Measurements from ENCODE around the gene PRKAB1. TPM values are rescaled to one million over a fixed set of nuclear protein-coding genes. Genes with fewer than 3 reads are reported as not detected.
A peak's percentile ranks its signal among the peaks of the same experiment; 100 is the strongest.

The PRKAB1 gene
- total RNA-seq, 1 donor from 2014 or later = 22.7 TPM

- no peaks in the 10 kb centered on the region for H3K79me2 ChIP-seq (ENCODE audit: insufficient read depth, low read length)
- no peak overlapping the region for H2AFZ ChIP-seq (ENCODE audit: low read depth, low read length)
- FAIRE-seq = no peak
- H3K27ac ChIP-seq (ENCODE audit: low read depth, low read length) = no peak overlapping the region
- no peaks in the 10 kb centered on the region for H3K4me1 ChIP-seq (ENCODE audit: insufficient read depth, low read length)
- H3K4me3 ChIP-seq (ENCODE audit: insufficient read depth, low read depth, low read length) = no peak overlapping the region
- no peak overlapping the region for H3K27ac Mint-ChIP-seq (ENCODE audit: unreplicated experiment)
- no peak overlapping the region for H3K4me2 ChIP-seq (ENCODE audit: low read length)
- H3K27me3 ChIP-seq (ENCODE audit: insufficient read depth, low read length) = no peaks in the 10 kb centered on the region
- H3K9ac ChIP-seq (ENCODE audit: low read length) = no peak overlapping the region
- H3K4me1 Mint-ChIP-seq (ENCODE audit: low read depth, unreplicated experiment) = no peaks in the 10 kb centered on the region
- H3K27me3 Mint-ChIP-seq (ENCODE audit: low read depth, unreplicated experiment) = peaks cover 12% of the 10 kb centered on the region
- peaks cover 2% of the 10 kb centered on the region for H3K9me3 Mint-ChIP-seq (ENCODE audit: unreplicated experiment)
- no peaks in the 10 kb centered on the region for H3K9me3 ChIP-seq (ENCODE audit: insufficient read depth, low read depth, low read length)
- TF ChIP-seq CTCF (IDR thresholded peaks at IDR 0.05; ENCODE audit: insufficient read depth, low read depth, low read length) = no peak
- no peak for TF ChIP-seq EZH2 (IDR thresholded peaks at IDR 0.05; ENCODE audit: insufficient read depth, low read length)
- no peaks in the 10 kb centered on the region for H4K20me1 ChIP-seq (ENCODE audit: insufficient read depth, low read length)
- no peak overlapping the region for H3K4me3 Mint-ChIP-seq (ENCODE audit: unreplicated experiment)
- no peak for DNase-seq (ENCODE audit: low read depth)
- H3K36me3 Mint-ChIP-seq (ENCODE audit: low read depth, unreplicated experiment) = no peaks in the 10 kb centered on the region
- no peaks in the 10 kb centered on the region for H3K36me3 ChIP-seq (ENCODE audit: insufficient read depth, low read length)
Observed at GRCh38 chr12:119644930-119645329, 23.0 kb upstream of the PRKAB1 start.

GRCh38 chr12:119645535-119646059 lies 22.3 kb upstream of the PRKAB1 start:
- H3K27me3 ChIP-seq (ENCODE audit: insufficient read depth, low read length) = no peaks in the 10 kb centered on the region
- H3K4me3 Mint-ChIP-seq (ENCODE audit: unreplicated experiment) = no peak overlapping the region
- H3K27ac Mint-ChIP-seq (ENCODE audit: unreplicated experiment) = no peak overlapping the region
- DNase-seq (ENCODE audit: low read depth) (no peak), FAIRE-seq (no peak)
- H3K9me3 ChIP-seq (ENCODE audit: insufficient read depth, low read depth, low read length) = no peaks in the 10 kb centered on the region
- H3K36me3 Mint-ChIP-seq (ENCODE audit: low read depth, unreplicated experiment) = no peaks in the 10 kb centered on the region
- no peaks in the 10 kb centered on the region for H4K20me1 ChIP-seq (ENCODE audit: insufficient read depth, low read length)
- H3K36me3 ChIP-seq (ENCODE audit: insufficient read depth, low read length) = no peaks in the 10 kb centered on the region
- H3K4me1 Mint-ChIP-seq (ENCODE audit: low read depth, unreplicated experiment) = no peaks in the 10 kb centered on the region
- H3K9ac ChIP-seq (ENCODE audit: low read length) = no peak overlapping the region
- no peaks in the 10 kb centered on the region for H3K4me1 ChIP-seq (ENCODE audit: insufficient read depth, low read length)
- no peak overlapping the region for H3K4me3 ChIP-seq (ENCODE audit: insufficient read depth, low read depth, low read length)
- TF ChIP-seq EZH2 (IDR thresholded peaks at IDR 0.05; ENCODE audit: insufficient read depth, low read length) = no peak
- no peak for TF ChIP-seq CTCF (IDR thresholded peaks at IDR 0.05; ENCODE audit: insufficient read depth, low read depth, low read length)
- no peak overlapping the region for H3K4me2 ChIP-seq (ENCODE audit: low read length)
- no peak overlapping the region for H2AFZ ChIP-seq (ENCODE audit: low read depth, low read length)
- H3K79me2 ChIP-seq (ENCODE audit: insufficient read depth, low read length) = no peaks in the 10 kb centered on the region
- H3K27ac ChIP-seq (ENCODE audit: low read depth, low read length) = no peak overlapping the region
- H3K9me3 Mint-ChIP-seq (ENCODE audit: unreplicated experiment) = peaks cover 2% of the 10 kb centered on the region
- H3K27me3 Mint-ChIP-seq (ENCODE audit: low read depth, unreplicated experiment) = peaks cover 11% of the 10 kb centered on the region

GRCh38 chr12:119649202-119649808 lies 18.6 kb upstream of the PRKAB1 start:
- DNase-seq (ENCODE audit: low read depth) (no peak), FAIRE-seq (no peak)
- Histone ChIP-seq H3K4me2 (ENCODE audit: low read length) (no peak overlapping the region), H3K36me3 (ENCODE audit: insufficient read depth, low read length) (no peaks in the 10 kb centered on the region), H3K27me3 (ENCODE audit: insufficient read depth, low read length) (no peaks in the 10 kb centered on the region), H4K20me1 (ENCODE audit: insufficient read depth, low read length) (no peaks in the 10 kb centered on the region), H3K79me2 (ENCODE audit: insufficient read depth, low read length) (no peaks in the 10 kb centered on the region), H3K4me3 (ENCODE audit: insufficient read depth, low read depth, low read length) (no peak overlapping the region), H3K9ac (ENCODE audit: low read length) (no peak overlapping the region), H2AFZ (ENCODE audit: low read depth, low read length) (no peak overlapping the region), H3K4me1 (ENCODE audit: insufficient read depth, low read length) (no peaks in the 10 kb centered on the region), H3K27ac (ENCODE audit: low read depth, low read length) (no peak overlapping the region), H3K9me3 (ENCODE audit: insufficient read depth, low read depth, low read length) (no peaks in the 10 kb centered on the region)
- Mint-ChIP-seq H3K36me3 (ENCODE audit: low read depth, unreplicated experiment) (no peaks in the 10 kb centered on the region), H3K9me3 (ENCODE audit: unreplicated experiment) (peaks cover 2% of the 10 kb centered on the region), H3K4me1 (ENCODE audit: low read depth, unreplicated experiment) (no peaks in the 10 kb centered on the region), H3K27me3 (ENCODE audit: low read depth, unreplicated experiment) (no peaks in the 10 kb centered on the region), H3K27ac (ENCODE audit: unreplicated experiment) (no peak overlapping the region), H3K4me3 (ENCODE audit: unreplicated experiment) (no peak overlapping the region)
- TF ChIP-seq CTCF (IDR thresholded peaks at IDR 0.05; ENCODE audit: insufficient read depth, low read depth, low read length) (peak; percentile 53), EZH2 (IDR thresholded peaks at IDR 0.05; ENCODE audit: insufficient read depth, low read length) (no peak)
